Hepatocyte (in vitro differentiated cells): ENCODE measurements around the gene CYFIP1.

Experiments used
- EZH2 ChIP-seq: fragments of 200-600 bp; sonication (generic); IDR thresholded peaks from 2 replicates; pipeline ENCODE4 v1.6.1; 2016; ENCODE audit warnings: antibody characterized with exemption, mild to moderate bottlenecking, borderline replicate concordance
- EZH2phosphoT487 ChIP-seq: fragments of 200-600 bp; sonication (generic); IDR thresholded peaks from one replicate; pipeline ENCODE4 v1.6.1; 2018; ENCODE audit warnings: antibody characterized with exemption, mild to moderate bottlenecking, low read depth, moderate library complexity; ENCODE audit not compliant: unreplicated experiment, severe bottlenecking
- TF ChIP-seq, protein P1 (sequence below): fragments of 200-600 bp; sonication (generic); IDR thresholded peaks from 2 replicates; pipeline ENCODE4 v1.5.1; 2016; ENCODE audit warnings: antibody characterized with exemption, mild to moderate bottlenecking; ENCODE audit not compliant: poor library complexity

DNA sequence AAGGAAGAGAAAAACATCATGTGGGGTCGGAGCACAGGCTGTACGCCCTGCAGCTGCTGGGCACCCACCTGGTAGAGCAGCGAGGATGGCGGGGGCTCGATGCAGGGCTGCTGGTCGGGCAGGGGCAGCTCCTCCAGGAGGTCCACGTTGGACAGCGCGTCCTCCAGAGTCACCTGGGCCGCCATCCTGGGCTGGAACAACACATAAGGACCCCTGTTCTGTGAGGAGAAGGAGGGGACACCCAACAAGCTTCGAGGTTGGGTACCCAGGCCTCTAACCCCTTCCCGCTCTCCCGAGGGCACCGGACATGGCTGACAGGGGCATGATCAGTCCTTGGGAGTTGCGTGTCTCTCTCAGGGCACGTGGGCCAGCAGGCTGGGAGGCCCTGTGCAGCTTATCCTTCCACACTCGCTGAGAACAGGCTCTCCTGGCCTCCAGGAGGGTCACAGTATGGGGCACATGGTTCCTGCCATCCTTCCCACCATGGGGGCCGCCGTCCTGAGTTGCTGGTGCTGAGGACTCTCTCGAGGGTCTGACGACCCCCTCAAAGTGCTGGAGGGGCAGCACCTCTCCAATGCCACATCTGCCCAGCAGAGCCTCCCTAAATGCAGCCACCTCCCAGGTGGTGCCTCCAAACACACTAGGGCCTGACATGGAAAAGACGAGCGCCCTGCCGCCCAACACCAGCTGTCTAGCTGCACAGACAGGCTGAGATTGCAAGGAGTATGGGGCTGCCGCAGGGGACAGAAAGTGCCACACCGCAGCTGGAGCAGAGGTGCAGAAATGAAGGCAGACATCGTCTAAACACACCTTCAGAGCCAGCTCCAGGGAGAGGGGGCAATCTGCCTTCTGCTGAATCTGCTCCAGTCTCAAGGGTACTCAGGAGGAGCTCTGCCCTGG, 32.8 kb downstream of the CYFIP1 start:
- TF ChIP-seq, protein P1, sequence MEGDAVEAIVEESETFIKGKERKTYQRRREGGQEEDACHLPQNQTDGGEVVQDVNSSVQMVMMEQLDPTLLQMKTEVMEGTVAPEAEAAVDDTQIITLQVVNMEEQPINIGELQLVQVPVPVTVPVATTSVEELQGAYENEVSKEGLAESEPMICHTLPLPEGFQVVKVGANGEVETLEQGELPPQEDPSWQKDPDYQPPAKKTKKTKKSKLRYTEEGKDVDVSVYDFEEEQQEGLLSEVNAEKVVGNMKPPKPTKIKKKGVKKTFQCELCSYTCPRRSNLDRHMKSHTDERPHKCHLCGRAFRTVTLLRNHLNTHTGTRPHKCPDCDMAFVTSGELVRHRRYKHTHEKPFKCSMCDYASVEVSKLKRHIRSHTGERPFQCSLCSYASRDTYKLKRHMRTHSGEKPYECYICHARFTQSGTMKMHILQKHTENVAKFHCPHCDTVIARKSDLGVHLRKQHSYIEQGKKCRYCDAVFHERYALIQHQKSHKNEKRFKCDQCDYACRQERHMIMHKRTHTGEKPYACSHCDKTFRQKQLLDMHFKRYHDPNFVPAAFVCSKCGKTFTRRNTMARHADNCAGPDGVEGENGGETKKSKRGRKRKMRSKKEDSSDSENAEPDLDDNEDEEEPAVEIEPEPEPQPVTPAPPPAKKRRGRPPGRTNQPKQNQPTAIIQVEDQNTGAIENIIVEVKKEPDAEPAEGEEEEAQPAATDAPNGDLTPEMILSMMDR = no peak
- TF ChIP-seq EZH2 (no peak), EZH2phosphoT487 (no peak)
